Stomach (tissue), 4 donors: ENCODE data around the gene SMNDC1.

Experiments
- EP300 ChIP-seq: sonication (generic); formaldehyde crosslinking; IDR thresholded peaks from one replicate; pipeline ENCODE4 v1.6.1; 2017; ENCODE audit warnings: antibody characterized with exemption
- POLR2A ChIP-seq, 4 donors: fragments of 450-650 bp; IDR thresholded peaks; one replicate each; pipeline ENCODE4 v1.6.1; 2016; ENCODE audit warnings: antibody characterized with exemption in 4 of 4, control low read depth in 2 of 4, mild to moderate bottlenecking in 1 of 4, moderate library complexity in 1 of 4
- POLR2AphosphoS5 ChIP-seq, 3 donors: sonication (generic); formaldehyde crosslinking; IDR thresholded peaks; one replicate each; pipeline ENCODE4 v1.6.1; 2016; ENCODE audit warnings: antibody characterized with exemption in 3 of 3
- TF ChIP-seq, protein P1 (sequence below), 7 experiments: fragments of 450-650 bp in 4 of 7; fragments of 200-600 bp in 3 of 7; sonication (generic) in 3 of 7; IDR thresholded peaks; one replicate each; pipeline ENCODE4 v1.5.1; 2016 to 2019; ENCODE audit warnings: antibody characterized with exemption in 7 of 7, control low read depth in 2 of 7, mild to moderate bottlenecking in 1 of 7

DNA sequence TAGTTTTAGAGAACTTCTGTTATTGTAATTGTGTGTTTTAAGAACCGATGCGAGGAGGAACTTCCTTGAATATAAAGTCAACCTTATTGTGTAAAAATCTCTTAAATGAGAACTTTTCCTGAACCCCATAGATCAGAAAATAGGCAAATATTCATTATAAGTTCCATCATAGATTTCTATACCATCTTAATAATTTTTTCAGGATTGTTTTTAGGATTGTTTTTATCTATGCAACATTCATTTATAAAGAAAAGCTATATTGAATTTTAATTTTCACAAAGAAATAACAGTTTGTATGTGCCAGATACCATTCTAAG is 1.7 kb upstream of the SMNDC1 start:
- no peak for TF ChIP-seq POLR2A (IDR thresholded peaks at IDR 0.05)
- TF ChIP-seq, protein P1, sequence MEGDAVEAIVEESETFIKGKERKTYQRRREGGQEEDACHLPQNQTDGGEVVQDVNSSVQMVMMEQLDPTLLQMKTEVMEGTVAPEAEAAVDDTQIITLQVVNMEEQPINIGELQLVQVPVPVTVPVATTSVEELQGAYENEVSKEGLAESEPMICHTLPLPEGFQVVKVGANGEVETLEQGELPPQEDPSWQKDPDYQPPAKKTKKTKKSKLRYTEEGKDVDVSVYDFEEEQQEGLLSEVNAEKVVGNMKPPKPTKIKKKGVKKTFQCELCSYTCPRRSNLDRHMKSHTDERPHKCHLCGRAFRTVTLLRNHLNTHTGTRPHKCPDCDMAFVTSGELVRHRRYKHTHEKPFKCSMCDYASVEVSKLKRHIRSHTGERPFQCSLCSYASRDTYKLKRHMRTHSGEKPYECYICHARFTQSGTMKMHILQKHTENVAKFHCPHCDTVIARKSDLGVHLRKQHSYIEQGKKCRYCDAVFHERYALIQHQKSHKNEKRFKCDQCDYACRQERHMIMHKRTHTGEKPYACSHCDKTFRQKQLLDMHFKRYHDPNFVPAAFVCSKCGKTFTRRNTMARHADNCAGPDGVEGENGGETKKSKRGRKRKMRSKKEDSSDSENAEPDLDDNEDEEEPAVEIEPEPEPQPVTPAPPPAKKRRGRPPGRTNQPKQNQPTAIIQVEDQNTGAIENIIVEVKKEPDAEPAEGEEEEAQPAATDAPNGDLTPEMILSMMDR (IDR thresholded peaks at IDR 0.05), result no peak
- TF ChIP-seq EP300, result no peak
- TF ChIP-seq POLR2AphosphoS5 (IDR thresholded peaks at IDR 0.05), result no peak
